Measurements from ENCODE around the gene SHOC2.

SHOC2 gene

GRCh38 chr10:110946496-110946895 lies 27.1 kb downstream of the SHOC2 start:
- no peak for DNase-seq (ENCODE audit: low read depth in 2 of 2)

GRCh38 chr10:110947061-110947595 lies 27.7 kb downstream of the SHOC2 start:
- no peak for DNase-seq (ENCODE audit: low read depth in 2 of 2)

DNA sequence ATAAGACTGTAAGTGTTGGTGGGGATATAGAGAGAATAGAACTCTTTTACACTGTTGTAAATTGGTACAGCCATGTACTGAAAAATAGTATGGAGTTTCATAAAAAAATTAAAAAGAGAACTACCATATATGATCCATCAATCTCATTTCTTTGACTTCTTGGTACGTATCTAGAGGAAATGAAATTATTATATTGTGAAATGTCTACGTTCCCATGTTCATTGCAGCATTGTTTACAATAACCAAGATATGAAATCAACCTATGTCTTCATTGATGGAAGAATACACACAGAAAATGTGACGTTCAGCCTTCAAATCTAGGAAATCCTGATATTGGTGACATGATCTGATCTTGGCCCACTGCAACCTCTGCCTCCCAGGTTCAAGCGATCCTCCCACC lies 32.0 kb downstream of the SHOC2 start:
- DNase-seq (ENCODE audit: low read depth in 2 of 2): no peak

- no peak for DNase-seq (ENCODE audit: low read depth in 2 of 2)
These were observed 38.2 kb downstream of the SHOC2 start for GRCh38 chr10:110957606-110958005.

GRCh38 chr10:110959379-110960332 lies 40.3 kb downstream of the SHOC2 start:
- no peak for DNase-seq (ENCODE audit: low read depth in 2 of 2)

- no peak for DNase-seq (ENCODE audit: low read depth in 2 of 2)
These were observed 40.9 kb downstream of the SHOC2 start for GRCh38 chr10:110960333-110960712.

DNA sequence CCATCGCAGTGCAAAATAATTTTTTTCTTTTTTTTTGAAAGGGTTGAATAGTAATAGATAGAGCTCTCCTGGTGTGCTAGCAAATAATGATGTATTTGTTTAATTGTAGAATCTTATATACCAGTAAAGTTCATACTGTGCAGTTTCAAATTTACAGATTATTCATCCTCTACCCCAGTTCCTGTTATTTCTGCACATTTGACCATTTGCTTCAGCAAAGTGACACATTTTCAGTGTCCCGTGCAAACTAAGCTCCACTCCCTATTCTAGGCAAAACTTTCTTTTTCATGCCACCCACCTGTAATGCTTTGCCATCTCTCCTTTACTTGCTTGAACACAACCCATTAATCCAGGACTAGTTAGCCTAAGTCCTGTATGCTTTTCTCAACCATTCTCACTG lies 43.0 kb downstream of the SHOC2 start:
- no peak for DNase-seq (ENCODE audit: low read depth in 2 of 2)

GRCh38 chr10:110963162-110963561 lies 43.8 kb downstream of the SHOC2 start:
- no peak for DNase-seq (ENCODE audit: low read depth in 2 of 2)

GRCh38 chr10:110964681-110965080 lies 45.3 kb downstream of the SHOC2 start:
- no peak for DNase-seq (ENCODE audit: low read depth in 2 of 2)

GRCh38 chr10:110965216-110965615 lies 45.8 kb downstream of the SHOC2 start:
- DNase-seq (ENCODE audit: low read depth in 2 of 2): no peak

DNA sequence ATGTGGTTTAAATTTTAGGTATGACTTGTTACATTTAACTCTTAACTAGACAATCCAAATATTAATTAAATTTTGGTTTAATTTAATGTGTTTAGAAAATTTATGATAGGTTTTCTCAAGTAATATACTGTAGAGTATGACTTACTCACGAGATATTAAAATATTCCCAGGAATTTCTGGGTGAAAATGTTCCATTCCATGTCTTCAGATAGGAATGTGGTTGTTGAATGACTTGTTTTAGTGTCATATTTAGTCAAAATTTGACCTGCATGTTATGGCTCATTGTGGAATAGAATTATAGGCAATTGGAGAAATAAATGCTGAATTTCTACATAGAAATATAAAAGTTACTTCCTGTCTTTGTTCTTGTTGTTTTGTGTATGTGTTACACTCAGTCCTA lies 46.7 kb downstream of the SHOC2 start:
- DNase-seq (ENCODE audit: low read depth in 2 of 2): no peak

DNA sequence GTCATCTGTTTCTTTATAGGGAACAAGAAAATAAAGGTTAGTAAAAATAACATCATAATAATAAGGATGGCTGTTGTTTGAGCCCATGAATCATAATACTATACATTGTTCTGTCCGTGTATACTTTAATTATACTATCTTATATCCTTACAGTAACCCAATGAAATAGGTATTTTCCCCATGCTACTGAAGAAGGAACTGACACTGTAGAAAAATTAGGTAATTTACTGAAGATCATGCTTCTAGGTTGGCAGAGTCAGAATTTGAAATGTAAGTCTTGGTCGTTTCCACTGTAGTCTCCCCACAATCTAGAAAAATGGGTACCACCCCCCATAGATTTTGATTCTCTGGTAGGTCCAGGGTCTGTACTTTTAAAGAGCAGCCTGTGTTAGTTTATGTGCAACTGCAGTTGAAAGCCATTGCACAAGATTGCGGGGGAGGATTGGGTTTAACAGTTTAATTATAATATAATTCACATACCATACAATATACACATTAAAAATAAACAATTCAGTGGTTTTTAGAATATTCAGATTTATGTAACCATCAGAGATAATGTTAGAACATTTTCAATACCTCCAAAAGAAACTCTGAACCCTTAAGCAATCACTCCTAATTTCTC lies 47.7 kb downstream of the SHOC2 start:
- DNase-seq (ENCODE audit: low read depth in 2 of 2): no peak

DNA sequence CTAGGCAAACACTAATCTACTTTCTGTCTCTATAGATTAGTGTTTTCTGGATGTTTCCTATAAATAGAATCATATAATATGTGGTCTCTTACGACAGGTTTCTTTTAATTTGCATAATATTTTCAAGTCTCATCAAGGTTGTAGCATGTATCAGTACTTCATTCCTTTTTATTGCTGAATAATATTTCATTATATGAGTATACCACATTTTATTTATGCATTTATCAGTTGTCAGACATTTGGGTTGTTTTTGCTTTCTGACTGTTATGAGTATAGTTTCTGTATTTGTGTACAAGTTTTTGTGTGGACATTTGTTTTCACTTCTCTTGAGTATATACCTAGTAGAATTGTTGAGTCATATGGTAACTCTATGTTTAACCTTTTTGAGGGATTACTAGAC lies 48.2 kb downstream of the SHOC2 start:
- no peak for DNase-seq (ENCODE audit: low read depth in 2 of 2)

DNA sequence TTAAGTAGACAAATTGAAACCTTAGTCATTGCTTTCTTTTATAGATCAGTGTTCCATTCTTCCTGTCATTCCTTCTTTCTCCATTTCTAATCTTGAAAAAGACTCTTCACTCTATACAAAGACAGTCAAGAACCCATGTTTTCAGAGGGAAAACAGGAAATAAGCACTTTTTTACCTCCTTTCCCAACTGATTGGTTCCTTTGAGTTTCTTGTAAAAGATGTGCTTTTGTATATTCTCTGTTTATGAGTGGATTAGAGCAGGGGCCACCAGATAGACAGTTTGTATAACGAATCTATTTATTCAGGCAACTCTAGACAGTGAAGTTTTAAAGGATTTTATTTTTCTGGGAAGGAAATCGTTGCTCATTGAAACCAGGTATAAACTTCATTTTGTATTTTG lies 49.8 kb downstream of the SHOC2 start:
- no peak for DNase-seq (ENCODE audit: low read depth in 2 of 2)

DNA sequence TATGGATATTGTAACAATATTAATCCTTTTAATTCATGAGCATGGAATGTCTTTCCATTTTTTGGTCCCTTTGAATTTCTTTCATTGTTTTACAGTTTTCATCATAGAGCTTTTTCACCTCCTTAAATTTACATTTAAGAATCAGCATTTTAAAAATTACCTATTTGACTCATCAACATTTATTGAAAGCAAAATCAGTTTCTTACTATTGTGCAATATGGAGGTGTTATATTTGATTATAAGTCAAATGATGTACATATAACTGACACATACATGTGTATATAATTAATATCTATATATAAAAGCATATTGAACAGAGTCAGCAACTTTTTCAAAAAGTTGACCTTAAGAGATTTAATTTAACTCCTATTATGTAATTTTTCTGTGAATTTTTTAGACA lies 52.2 kb downstream of the SHOC2 start:
- DNase-seq (ENCODE audit: low read depth in 2 of 2): no peak

- no peak for DNase-seq (ENCODE audit: low read depth in 2 of 2)
These were observed 53.1 kb downstream of the SHOC2 start for GRCh38 chr10:110972231-110973134.

DNA sequence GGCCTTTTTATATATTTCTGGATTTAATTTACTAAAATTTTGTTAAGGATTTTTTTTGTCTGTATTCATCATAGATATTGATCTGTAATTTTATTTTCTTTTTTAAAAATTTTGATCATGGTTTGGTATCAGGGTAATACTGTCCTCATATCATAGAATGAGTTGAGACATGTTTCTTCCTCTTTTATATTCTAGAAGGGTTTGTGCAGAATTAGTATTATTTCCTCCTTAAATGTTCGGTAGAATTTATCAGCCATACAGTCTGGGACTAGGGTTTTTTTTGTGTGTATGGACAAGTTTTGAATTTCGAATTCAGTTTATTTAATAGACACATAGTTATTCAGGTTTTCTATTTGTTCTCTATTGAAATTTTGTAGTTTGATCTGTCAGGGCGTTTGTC lies 54.0 kb downstream of the SHOC2 start:
- no peak for DNase-seq (ENCODE audit: low read depth in 2 of 2)

DNA sequence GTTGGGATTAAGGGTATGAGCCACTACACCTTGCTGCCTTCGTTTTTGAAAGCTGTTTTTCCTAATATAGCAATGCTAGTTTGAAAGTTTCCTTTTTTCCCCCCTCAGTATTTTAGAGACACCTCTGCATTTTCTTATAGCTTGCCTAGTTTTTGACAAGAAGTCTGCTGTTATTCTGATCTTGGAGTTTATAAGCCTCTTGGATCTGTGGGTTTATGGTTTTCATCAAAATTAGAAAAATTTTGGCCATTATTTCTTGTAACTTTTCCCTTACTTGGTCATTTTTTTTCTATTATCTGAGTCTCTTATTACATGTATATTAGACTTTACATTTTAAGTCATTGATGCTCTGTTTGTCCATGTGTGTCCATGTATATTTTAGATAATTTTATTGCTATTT lies 57.2 kb downstream of the SHOC2 start:
- no peak for DNase-seq (ENCODE audit: low read depth in 2 of 2)

- DNase-seq (ENCODE audit: low read depth in 2 of 2): no peak
These were observed 58.3 kb downstream of the SHOC2 start for GRCh38 chr10:110977662-110978061.

GRCh38 chr10:110978204-110978603 lies 58.8 kb downstream of the SHOC2 start:
- no peak for DNase-seq (ENCODE audit: low read depth in 2 of 2)

DNA sequence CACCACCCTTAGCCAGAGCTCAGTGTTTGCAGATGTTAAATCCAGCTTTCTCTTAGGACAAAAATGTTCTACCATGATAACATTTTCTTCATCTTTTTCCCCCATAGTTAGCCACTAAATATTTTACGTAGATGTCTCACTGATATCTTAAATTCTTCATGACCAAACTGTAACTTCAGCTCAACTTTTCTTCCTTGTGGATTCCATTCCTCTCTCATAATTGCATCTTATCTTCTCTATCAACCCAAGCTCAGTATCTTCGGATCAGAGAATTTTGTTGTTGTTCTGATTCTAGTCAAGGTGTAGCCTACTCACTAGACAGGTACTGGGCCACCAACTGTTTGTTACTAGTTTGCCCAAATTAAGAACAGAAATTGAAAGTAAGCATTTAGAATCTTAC lies 60.2 kb downstream of the SHOC2 start:
- no peak for DNase-seq (ENCODE audit: low read depth in 2 of 2)

DNA sequence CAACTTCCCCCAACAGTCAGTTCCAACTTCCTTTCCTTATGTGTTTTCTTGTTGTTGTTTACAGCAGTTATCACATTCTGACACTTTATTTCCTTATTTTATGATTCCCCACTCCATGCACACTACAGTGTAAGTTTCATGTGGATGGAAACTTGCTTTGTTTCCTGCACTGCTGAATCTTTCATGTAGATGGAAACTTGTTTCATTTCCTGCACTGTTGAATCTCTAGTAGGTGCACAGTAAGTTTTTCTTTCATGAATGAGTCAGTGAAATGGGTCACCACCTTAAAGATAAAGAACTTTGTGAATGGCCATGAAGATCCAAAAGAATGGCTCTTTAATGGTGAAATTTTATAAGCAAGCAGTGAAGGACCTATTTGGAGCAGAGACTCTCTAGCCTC lies 61.4 kb downstream of the SHOC2 start:
- DNase-seq (ENCODE audit: low read depth in 2 of 2): no peak

All from stimulated activated CD4-positive, alpha-beta T cell treated with anti-CD3 and anti-CD28 coated beads, Interleukin-4, amount 100 ng/mL, for 48 hours (primary cell).